Epithelial cell of esophagus (primary cell): ENCODE measurements around the gene TEN1.

Experiments used
- DNase-seq: peaks from one replicate; pipeline ENCODE4 v3.0.0; 2010; ENCODE audit warnings: low read depth
- H3K4me3 ChIP-seq: 2 replicates; pipeline ENCODE4 v1.5.1; 2011; ENCODE audit warnings: mild to moderate bottlenecking, low read length, control low read depth
- CTCF ChIP-seq: IDR thresholded peaks from 2 replicates; pipeline ENCODE4 v1.5.1; 2011; ENCODE audit warnings: low read depth, mild to moderate bottlenecking, low read length, control low read depth, inconsistent platforms; ENCODE audit not compliant: insufficient read depth; ENCODE audit errors: missing control alignments

TEN1 gene

GRCh38 chr17:76011951-76012350, 32.9 kb downstream of the TEN1 start:
- TF ChIP-seq CTCF = no peak
- H3K4me3 ChIP-seq = no peak overlapping the region
- no peak for DNase-seq

DNA sequence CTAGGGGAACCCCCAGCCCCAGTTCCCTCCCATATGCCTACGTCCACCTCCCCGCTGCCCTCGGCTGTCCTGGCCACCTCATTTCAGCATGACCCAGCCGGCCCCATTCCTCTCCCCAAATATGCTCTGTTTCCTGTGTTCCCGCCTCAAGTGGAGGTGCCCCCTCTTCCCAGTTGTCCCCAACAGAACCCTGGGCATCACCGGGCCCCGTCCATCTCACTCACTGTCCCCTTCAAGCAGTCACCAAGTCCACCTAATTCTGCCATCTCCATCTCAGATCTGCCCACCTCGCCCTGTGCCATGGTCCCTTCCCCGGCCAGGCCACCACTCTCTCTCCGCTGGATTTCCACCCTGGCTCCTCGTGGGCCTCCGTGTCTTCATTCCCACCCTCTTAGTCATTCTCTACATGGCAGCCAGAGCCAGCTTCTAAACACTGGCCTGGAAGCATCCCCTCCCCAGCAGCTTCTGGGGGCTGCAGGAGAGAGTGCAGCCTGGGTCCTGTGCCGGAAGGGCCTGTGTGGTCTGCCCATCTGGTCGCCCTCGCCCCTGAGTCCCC, 34.4 kb downstream of the TEN1 start:
- H3K4me3 ChIP-seq = no peak overlapping the region
- TF ChIP-seq CTCF = no peak
- no peak for DNase-seq

- TF ChIP-seq CTCF = peak; percentile 88
- H3K4me3 ChIP-seq = no peak overlapping the region
- peak; percentile 74 for DNase-seq
Measured at GRCh38 chr17:76014100-76014924, 35.3 kb downstream of the TEN1 start.

DNA sequence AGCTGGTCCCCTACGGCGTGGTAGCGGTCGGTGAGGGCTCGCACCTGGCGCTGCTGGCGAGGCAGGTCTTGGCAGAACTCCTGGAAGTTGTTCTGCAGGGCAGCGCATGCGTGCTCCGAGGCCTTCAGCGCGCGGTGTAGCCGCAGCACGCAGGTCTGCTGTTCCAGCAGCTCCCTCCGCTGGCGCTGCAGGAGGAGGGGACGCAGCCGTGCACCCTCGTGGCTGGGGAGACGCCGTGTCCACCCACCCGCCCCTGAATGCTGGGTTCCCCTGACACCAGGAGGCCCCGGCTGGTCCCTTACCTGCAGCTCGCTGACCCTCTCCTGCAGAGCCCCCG, 35.9 kb downstream of the TEN1 start:
- DNase-seq = no peak
- no peak for TF ChIP-seq CTCF
- no peak overlapping the region for H3K4me3 ChIP-seq

- DNase-seq = no peak
- no peak for TF ChIP-seq CTCF
- no peak overlapping the region for H3K4me3 ChIP-seq
Measured at GRCh38 chr17:76017481-76018339, 38.7 kb downstream of the TEN1 start.

GRCh38 chr17:76018340-76018680, 39.3 kb downstream of the TEN1 start:
- no peak for DNase-seq
- H3K4me3 ChIP-seq = no peak overlapping the region
- no peak for TF ChIP-seq CTCF
